Activated T-cell treated with anti-CD3 and anti-CD28 coated beads, Interleukin-2, amount 50 U/mL, for 24 hours (primary cell): ENCODE measurements around the gene LHX4.

Experiments used
- DNase-seq: peaks from one replicate; pipeline ENCODE4 v3.0.0-alpha.2; 2020
- H3K27ac Mint-ChIP-seq: 2 replicates; pipeline ENCODE4 v1.8.0; 2020; ENCODE audit warnings: mild to moderate bottlenecking, mixed read lengths
- H3K27me3 Mint-ChIP-seq: 2 replicates; pipeline ENCODE4 v1.8.0; 2020; ENCODE audit warnings: mixed read lengths
- H3K36me3 Mint-ChIP-seq: 2 replicates; pipeline ENCODE4 v1.8.0; 2020; ENCODE audit warnings: low read depth, mixed read lengths
- H3K4me1 Mint-ChIP-seq: 2 replicates; pipeline ENCODE4 v1.8.0; 2020; ENCODE audit warnings: low read depth, mixed read lengths
- H3K4me3 Mint-ChIP-seq: 2 replicates; pipeline ENCODE4 v1.8.0; 2020; ENCODE audit warnings: mild to moderate bottlenecking, moderate library complexity, mixed read lengths
- H3K9me3 Mint-ChIP-seq: 2 replicates; pipeline ENCODE4 v1.8.0; 2020; ENCODE audit warnings: mixed read lengths

The LHX4 gene

GRCh38 chr1:180287988-180288705 is 58.1 kb downstream of the LHX4 start:
- H3K27ac Mint-ChIP-seq, result no peak overlapping the region
- DNase-seq, result no peak

DNA sequence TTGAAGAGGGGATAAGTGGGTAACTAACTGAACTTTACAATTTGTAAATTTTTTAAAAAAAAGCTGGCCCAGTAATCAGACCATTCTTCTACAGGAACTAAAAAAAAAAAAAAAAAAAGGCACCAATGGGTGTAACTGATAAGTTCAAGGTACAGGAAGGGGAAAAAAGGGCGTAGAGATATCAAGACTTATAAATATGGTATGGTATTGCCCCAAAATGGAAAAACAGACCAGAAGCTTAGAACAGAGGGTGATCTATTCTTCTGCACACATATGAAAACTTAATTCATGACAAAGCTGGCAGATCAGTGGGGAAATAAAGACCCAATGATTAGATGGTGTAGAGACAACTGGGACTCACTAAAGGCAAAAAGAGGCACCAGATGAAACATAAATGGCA is 58.9 kb downstream of the LHX4 start:
- Mint-ChIP-seq H3K4me1 (peaks cover 18% of the 10 kb centered on the region), H3K4me3 (no peak overlapping the region), H3K27me3 (no peaks in the 10 kb centered on the region), H3K27ac (no peak overlapping the region), H3K36me3 (peaks cover 51% of the 10 kb centered on the region), H3K9me3 (no peaks in the 10 kb centered on the region)
- DNase-seq, result no peak

More at GRCh38 chr1:180287988-180288705, 58.1 kb downstream of the LHX4 start:
- H3K9me3 Mint-ChIP-seq, result no peaks in the 10 kb centered on the region
- H3K4me1 Mint-ChIP-seq, result peaks cover 18% of the 10 kb centered on the region
- H3K36me3 Mint-ChIP-seq, result peaks cover 55% of the 10 kb centered on the region
- H3K27me3 Mint-ChIP-seq, result no peaks in the 10 kb centered on the region
- H3K4me3 Mint-ChIP-seq, result no peak overlapping the region

GRCh38 chr1:180290265-180291001 is 60.4 kb downstream of the LHX4 start:
- H3K36me3 Mint-ChIP-seq, result peaks cover 45% of the 10 kb centered on the region
- H3K27me3 Mint-ChIP-seq, result no peaks in the 10 kb centered on the region
- DNase-seq, result no peak
- H3K4me3 Mint-ChIP-seq, result no peak overlapping the region
- H3K27ac Mint-ChIP-seq, result no peak overlapping the region
- H3K4me1 Mint-ChIP-seq, result peaks cover 18% of the 10 kb centered on the region
- H3K9me3 Mint-ChIP-seq, result no peaks in the 10 kb centered on the region

- Mint-ChIP-seq H3K4me1 (peaks cover 20% of the 10 kb centered on the region), H3K27ac (no peak overlapping the region), H3K36me3 (peaks cover 47% of the 10 kb centered on the region), H3K9me3 (no peaks in the 10 kb centered on the region), H3K27me3 (no peaks in the 10 kb centered on the region), H3K4me3 (no peak overlapping the region)
- DNase-seq, result no peak
These were observed 60.9 kb downstream of the LHX4 start for GRCh38 chr1:180291004-180291403.

GRCh38 chr1:180294711-180295110 is 64.6 kb downstream of the LHX4 start:
- no peaks in the 10 kb centered on the region for H3K9me3 Mint-ChIP-seq
- no peak for DNase-seq
- peaks cover 22% of the 10 kb centered on the region for H3K4me1 Mint-ChIP-seq
- no peaks in the 10 kb centered on the region for H3K27me3 Mint-ChIP-seq
- H3K36me3 Mint-ChIP-seq, result peaks cover 39% of the 10 kb centered on the region
- no peak overlapping the region for H3K4me3 Mint-ChIP-seq
- no peak overlapping the region for H3K27ac Mint-ChIP-seq

GRCh38 chr1:180295999-180296398 is 65.9 kb downstream of the LHX4 start:
- H3K36me3 Mint-ChIP-seq, result peaks cover 39% of the 10 kb centered on the region
- DNase-seq, result no peak
- no peaks in the 10 kb centered on the region for H3K27me3 Mint-ChIP-seq
- H3K4me3 Mint-ChIP-seq, result no peak overlapping the region
- H3K4me1 Mint-ChIP-seq, result peaks cover 14% of the 10 kb centered on the region
- no peak overlapping the region for H3K27ac Mint-ChIP-seq
- H3K9me3 Mint-ChIP-seq, result no peaks in the 10 kb centered on the region

DNA sequence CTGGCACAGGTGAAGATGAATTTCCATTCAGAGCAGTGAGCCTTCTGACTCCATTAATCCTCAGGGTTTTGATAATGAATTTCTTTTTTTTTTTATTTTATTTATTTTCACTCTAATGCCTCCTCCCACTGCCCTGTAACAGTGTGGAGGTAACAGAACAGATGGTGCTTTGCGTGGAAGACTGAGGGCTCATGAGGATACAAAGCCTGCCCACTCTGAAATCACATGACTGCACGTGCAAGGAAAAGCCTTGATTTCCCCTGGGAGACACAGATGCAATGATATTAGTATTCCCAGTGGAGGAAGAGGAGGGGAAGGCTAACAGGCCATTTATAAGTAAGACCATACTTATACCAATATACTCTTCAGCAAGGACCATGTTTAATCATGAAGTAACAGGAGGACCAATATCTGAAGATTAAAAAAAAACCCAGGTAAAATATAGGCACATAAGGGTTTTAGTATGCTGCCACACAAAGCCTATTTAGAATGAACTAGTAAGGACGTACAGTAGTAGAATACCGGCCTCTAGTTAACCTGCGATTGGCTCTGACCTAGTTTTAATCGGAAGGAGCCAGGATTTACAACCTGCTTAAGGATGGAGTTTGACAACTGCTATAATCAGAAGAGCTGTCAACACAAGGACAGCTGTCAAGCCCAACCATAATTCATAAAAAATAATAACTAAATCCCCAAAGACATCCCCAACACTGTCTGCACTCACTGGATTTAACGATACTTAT is 69.6 kb downstream of the LHX4 start:
- peaks cover 29% of the 10 kb centered on the region for H3K36me3 Mint-ChIP-seq
- H3K27me3 Mint-ChIP-seq, result no peaks in the 10 kb centered on the region
- no peak for DNase-seq
- peaks cover 11% of the 10 kb centered on the region for H3K4me1 Mint-ChIP-seq
- no peak overlapping the region for H3K4me3 Mint-ChIP-seq
- H3K27ac Mint-ChIP-seq, result no peak overlapping the region
- no peaks in the 10 kb centered on the region for H3K9me3 Mint-ChIP-seq

GRCh38 chr1:180301135-180301742 is 71.2 kb downstream of the LHX4 start:
- Mint-ChIP-seq H3K9me3 (peaks cover under 1% of the 10 kb centered on the region), H3K27ac (no peak overlapping the region), H3K36me3 (peaks cover 23% of the 10 kb centered on the region), H3K4me3 (no peak overlapping the region), H3K4me1 (peaks cover 7% of the 10 kb centered on the region), H3K27me3 (no peaks in the 10 kb centered on the region)
- DNase-seq, result no peak

DNA sequence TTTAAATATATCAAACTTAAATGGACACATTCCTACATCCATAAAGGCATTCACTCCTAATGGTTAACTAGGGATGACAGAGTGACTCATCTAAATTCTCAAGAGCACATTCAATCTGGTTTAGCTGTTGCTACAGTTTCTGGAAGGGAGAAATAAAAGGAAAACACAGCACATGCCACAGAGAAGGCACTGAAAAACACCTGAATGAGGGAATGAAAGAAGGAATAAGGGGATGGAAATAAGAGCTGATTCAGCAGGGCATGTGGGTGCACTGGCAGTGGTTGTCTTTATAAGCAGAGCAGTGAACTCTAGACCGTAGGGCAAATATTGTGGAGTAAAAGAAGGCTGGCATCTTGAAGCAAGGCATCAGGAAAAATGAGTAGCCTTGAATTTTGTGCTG is 79.3 kb downstream of the LHX4 start:
- Mint-ChIP-seq H3K36me3 (peaks cover 76% of the 10 kb centered on the region), H3K27ac (no peak overlapping the region), H3K9me3 (peaks cover 15% of the 10 kb centered on the region), H3K4me3 (no peak overlapping the region), H3K27me3 (no peaks in the 10 kb centered on the region), H3K4me1 (no peaks in the 10 kb centered on the region)
- DNase-seq, result no peak

- Mint-ChIP-seq H3K36me3 (peaks cover 78% of the 10 kb centered on the region), H3K9me3 (peaks cover 15% of the 10 kb centered on the region), H3K4me3 (no peak overlapping the region), H3K27me3 (no peaks in the 10 kb centered on the region), H3K27ac (no peak overlapping the region), H3K4me1 (no peaks in the 10 kb centered on the region)
- no peak for DNase-seq
These were observed 80.0 kb downstream of the LHX4 start for GRCh38 chr1:180310095-180310494.

- Mint-ChIP-seq H3K27ac (no peak overlapping the region), H3K36me3 (peaks cover 71% of the 10 kb centered on the region)
These were observed 81.1 kb downstream of the LHX4 start for GRCh38 chr1:180311011-180311730.

GRCh38 chr1:180312926-180313325 is 82.9 kb downstream of the LHX4 start:
- H3K27ac Mint-ChIP-seq, result no peak overlapping the region

More at GRCh38 chr1:180311011-180311730, 81.1 kb downstream of the LHX4 start:
- Mint-ChIP-seq H3K27me3 (no peaks in the 10 kb centered on the region), H3K4me1 (no peaks in the 10 kb centered on the region), H3K9me3 (peaks cover 14% of the 10 kb centered on the region), H3K4me3 (no peak overlapping the region)
- DNase-seq, result no peak

DNA sequence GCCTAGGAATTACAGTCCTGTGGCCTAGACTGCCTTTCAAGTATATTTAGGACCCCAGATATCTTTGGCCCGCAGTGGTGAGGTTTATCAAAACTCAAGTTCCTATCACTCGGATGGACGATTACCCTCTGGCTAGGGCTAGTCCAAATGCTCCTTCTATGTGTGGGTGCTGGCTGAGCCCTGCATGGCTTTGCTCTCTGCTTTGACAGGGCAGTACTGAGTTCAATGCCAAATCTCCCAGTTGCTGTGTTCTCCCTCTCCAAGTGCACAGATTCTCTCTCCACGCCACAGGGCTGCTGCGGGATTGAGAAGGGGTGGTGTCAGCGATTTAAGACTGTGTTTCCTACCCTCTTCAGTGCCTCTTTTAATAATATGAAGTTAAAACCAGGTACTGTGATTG is 97.0 kb downstream of the LHX4 start:
- DNase-seq, result no peak
- H3K4me1 Mint-ChIP-seq, result no peaks in the 10 kb centered on the region
- H3K27ac Mint-ChIP-seq, result no peak overlapping the region
- no peak overlapping the region for H3K4me3 Mint-ChIP-seq
- H3K36me3 Mint-ChIP-seq, result peaks cover 14% of the 10 kb centered on the region
- peaks cover 15% of the 10 kb centered on the region for H3K9me3 Mint-ChIP-seq
- H3K27me3 Mint-ChIP-seq, result no peaks in the 10 kb centered on the region

More at GRCh38 chr1:180312926-180313325, 82.9 kb downstream of the LHX4 start:
- Mint-ChIP-seq H3K4me1 (peaks cover 7% of the 10 kb centered on the region), H3K9me3 (peaks cover 8% of the 10 kb centered on the region), H3K36me3 (peaks cover 53% of the 10 kb centered on the region), H3K4me3 (no peak overlapping the region), H3K27me3 (no peaks in the 10 kb centered on the region)
- no peak for DNase-seq
